ENCODE data around the gene ARL2. TPM values are rescaled to one million over a fixed set of nuclear protein-coding genes. Genes with fewer than 3 reads are reported as not detected.

ARL2 gene
- total and polyA plus RNA-seq, 5 donors, result 117 to 179 (median 140) TPM

DNA sequence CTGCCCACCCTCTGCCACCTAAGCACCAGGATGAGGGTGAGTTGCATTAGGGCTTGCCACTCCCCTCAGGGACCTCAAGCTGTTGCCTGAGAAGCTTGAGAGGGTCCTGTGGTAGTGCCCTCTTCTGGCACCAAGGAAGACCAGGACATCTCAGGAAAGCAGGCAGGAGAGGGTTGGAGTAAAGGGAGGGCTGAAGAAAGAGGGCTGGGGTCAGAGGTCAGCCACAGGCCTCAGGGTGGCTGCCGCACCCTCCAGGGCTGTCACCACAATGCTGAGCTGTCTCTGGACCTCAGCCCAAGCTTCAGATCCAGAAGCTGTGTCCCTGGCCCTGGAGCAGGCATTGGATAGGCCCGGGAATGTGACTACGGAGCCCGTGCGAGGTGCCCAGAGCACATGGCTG is 31.1 kb downstream of the ARL2 start:
- DNase-seq (no peak), ATAC-seq (no peak)
- WGBS, result 88% methylated on average over 5 of the region's 5 CpGs
- Histone ChIP-seq H3K4me1 (ENCODE audit: control insufficient read depth, insufficient read depth, low read length) (no peaks in the 10 kb centered on the region), H3K27ac (ENCODE audit: low read length) (no peak overlapping the region), H3K4me3 (ENCODE audit: low read length) (no peak overlapping the region), H3K27me3 (ENCODE audit: control insufficient read depth, insufficient read depth) (no peaks in the 10 kb centered on the region), H3K9me3 (ENCODE audit: control insufficient read depth, low read length) (no peaks in the 10 kb centered on the region)
- intact Hi-C loops (cut with DNase I), result loop anchor here in 1 of 4 donors (5.0 kb wide), 1 partner anchor 37 kb away; the partner anchor contains the start of genes CDCA5 and ZFPL1

GRCh38 chr11:65045728-65046127 is 31.8 kb downstream of the ARL2 start:
- H3K4me1 ChIP-seq (ENCODE audit: control insufficient read depth, insufficient read depth, low read length), result no peaks in the 10 kb centered on the region
- intact Hi-C loops (cut with DNase I), result loop anchor here in 1 of 4 donors (5.0 kb wide), 1 partner anchor 37 kb away; the partner anchor contains the start of genes CDCA5 and ZFPL1
- H3K9me3 ChIP-seq (ENCODE audit: control insufficient read depth, low read length), result no peaks in the 10 kb centered on the region
- DNase-seq (peak in 1 of 3 donors; percentile 39), ATAC-seq (no peak)
- WGBS, result 91% methylated on average over 7 of the region's 7 CpGs
- no peaks in the 10 kb centered on the region for H3K27me3 ChIP-seq (ENCODE audit: control insufficient read depth, insufficient read depth)
- no peak overlapping the region for H3K4me3 ChIP-seq (ENCODE audit: low read length)
- no peak overlapping the region for H3K27ac ChIP-seq (ENCODE audit: low read length)

GRCh38 chr11:65047581-65048422 is 33.8 kb downstream of the ARL2 start:
- no peaks in the 10 kb centered on the region for H3K9me3 ChIP-seq (ENCODE audit: control insufficient read depth, low read length)
- DNase-seq (peak; percentile 46 to 84 (median 78)), ATAC-seq (peak; percentile 59 to 73)
- H3K4me1 ChIP-seq (ENCODE audit: control insufficient read depth, insufficient read depth, low read length), result no peaks in the 10 kb centered on the region
- no peaks in the 10 kb centered on the region for H3K27me3 ChIP-seq (ENCODE audit: control insufficient read depth, insufficient read depth)
- no peak overlapping the region for H3K27ac ChIP-seq (ENCODE audit: low read length)
- H3K4me3 ChIP-seq (ENCODE audit: low read length), result peak overlapping the region; percentile 66
- WGBS, result 10% methylated on average over 56 of the region's 56 CpGs
- intact Hi-C loops (cut with DNase I), result loop anchor here in 1 of 4 donors (5.0 kb wide), 1 partner anchor 34 kb away; the partner anchor contains the start of genes CDCA5 and ZFPL1

DNA sequence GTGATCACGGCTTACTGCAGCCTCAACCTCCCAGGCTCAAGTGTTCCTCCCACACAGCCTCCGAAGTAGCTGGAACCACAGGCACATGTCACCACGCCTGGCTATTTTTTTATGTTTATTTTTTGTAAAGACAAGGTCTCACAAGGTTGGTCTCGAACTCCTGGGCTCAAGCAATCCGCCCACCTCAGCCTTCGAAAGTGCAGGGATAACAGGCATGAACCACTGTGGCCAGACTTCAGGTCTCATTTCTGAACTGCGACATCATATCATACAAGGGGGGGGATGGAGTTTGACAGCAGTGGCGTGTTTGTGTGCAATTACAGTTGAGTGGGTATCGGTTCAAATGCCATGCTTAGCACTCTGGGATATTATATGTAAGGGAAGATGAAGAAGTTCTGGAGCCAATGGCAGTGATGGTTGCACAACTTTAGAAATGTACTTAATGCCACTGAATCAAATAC is 37.5 kb downstream of the ARL2 start:
- Histone ChIP-seq H3K27ac (ENCODE audit: low read length) (no peak overlapping the region), H3K9me3 (ENCODE audit: control insufficient read depth, low read length) (no peaks in the 10 kb centered on the region), H3K4me1 (ENCODE audit: control insufficient read depth, insufficient read depth, low read length) (no peaks in the 10 kb centered on the region), H3K4me3 (ENCODE audit: low read length) (no peak overlapping the region), H3K27me3 (ENCODE audit: control insufficient read depth, insufficient read depth) (no peaks in the 10 kb centered on the region)
- WGBS, result 71% methylated on average over 9 of the region's 9 CpGs
- intact Hi-C loops (cut with DNase I), result no loop called here
- DNase-seq (peak in 1 of 3 donors; percentile 4), ATAC-seq (no peak)

DNA sequence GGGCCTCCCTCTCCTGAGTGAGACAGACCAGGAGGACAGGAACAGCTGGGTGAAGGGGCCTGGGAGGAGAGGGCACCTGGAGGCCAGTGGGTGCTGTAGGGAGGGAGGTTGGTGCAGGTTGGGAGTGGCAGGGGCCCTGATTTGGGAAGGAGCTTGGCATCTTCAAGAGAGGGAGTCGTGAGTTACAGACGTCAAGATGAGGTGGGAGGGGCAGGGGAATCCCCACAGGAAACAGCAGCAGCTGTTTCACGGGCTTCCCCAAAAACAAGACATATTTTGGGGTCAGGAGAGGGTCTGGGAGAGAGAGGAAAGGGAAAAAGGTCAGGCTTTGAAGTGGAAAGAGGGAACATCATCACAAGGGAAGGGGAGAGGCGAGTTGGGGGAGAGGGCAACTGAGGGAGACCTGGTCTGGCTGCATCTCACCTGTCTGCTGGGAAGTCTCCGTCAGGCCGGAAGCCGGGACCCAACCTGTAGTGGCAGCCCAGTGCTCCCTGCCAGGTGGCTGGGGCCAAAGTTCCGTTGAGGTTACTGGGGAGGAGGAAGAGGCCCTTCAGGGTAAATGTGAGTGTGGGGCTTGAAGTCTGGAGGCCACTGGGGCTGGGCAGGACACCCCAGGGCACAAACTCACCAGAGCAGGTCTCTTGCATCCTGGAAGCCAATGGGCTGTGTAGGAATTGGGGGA is 40.0 kb downstream of the ARL2 start:
- WGBS, result 48% methylated on average over 8 of the region's 8 CpGs
- no peaks in the 10 kb centered on the region for H3K9me3 ChIP-seq (ENCODE audit: control insufficient read depth, low read length)
- H3K27me3 ChIP-seq (ENCODE audit: control insufficient read depth, insufficient read depth), result no peaks in the 10 kb centered on the region
- intact Hi-C loops (cut with DNase I), result no loop called here
- H3K4me3 ChIP-seq (ENCODE audit: low read length), result no peak overlapping the region
- DNase-seq (no peak), ATAC-seq (no peak)
- no peaks in the 10 kb centered on the region for H3K4me1 ChIP-seq (ENCODE audit: control insufficient read depth, insufficient read depth, low read length)
- no peak overlapping the region for H3K27ac ChIP-seq (ENCODE audit: low read length)

DNA sequence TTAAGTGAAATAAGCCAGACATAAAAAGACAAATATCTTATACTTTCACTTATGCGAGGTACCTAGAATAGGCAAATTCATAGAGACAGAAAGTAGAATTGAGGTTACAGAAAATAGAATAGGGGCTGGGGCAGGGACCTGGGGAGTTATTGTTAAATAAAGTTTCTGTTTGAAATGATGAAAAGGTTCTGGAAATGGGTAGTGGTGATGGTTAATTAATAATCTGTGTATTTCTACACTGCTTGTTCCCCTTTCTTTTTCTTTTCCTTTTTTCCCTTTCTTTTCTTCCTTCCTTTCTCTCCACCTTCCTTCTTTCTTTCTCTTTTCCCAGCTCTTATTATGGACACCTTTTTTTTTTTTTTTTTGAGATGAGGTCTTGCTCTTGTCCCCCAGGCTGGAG is 41.6 kb downstream of the ARL2 start:
- 89% methylated on average over 1 of the region's 1 CpG for WGBS
- Histone ChIP-seq H3K27ac (ENCODE audit: low read length) (no peak overlapping the region), H3K4me1 (ENCODE audit: control insufficient read depth, insufficient read depth, low read length) (no peaks in the 10 kb centered on the region), H3K4me3 (ENCODE audit: low read length) (no peak overlapping the region), H3K9me3 (ENCODE audit: control insufficient read depth, low read length) (no peaks in the 10 kb centered on the region), H3K27me3 (ENCODE audit: control insufficient read depth, insufficient read depth) (no peaks in the 10 kb centered on the region)
- no peak for ATAC-seq
- intact Hi-C loops (cut with DNase I), result no loop called here
- no peak for DNase-seq

DNA sequence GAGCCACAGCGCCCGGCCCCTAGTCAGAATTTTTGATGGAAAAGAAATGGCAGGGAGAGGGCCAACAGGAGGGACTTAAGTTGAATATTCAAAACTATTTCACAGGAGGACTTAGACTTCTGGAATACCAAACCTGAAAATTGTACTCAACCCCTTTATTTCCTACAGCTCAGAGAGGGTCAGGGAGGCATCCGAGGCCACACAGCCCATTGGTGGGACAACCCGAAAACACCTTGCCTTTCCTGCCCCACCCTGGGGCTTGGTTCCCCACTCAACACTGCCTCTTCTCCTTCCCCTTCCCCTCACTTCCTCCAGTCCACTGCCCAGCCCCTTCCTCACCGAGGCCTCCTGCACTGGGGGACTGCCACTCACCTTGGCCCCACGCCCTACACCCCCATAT is 43.0 kb downstream of the ARL2 start:
- intact Hi-C loops (cut with DNase I), result no loop called here
- Histone ChIP-seq H3K4me1 (ENCODE audit: control insufficient read depth, insufficient read depth, low read length) (no peaks in the 10 kb centered on the region), H3K9me3 (ENCODE audit: control insufficient read depth, low read length) (no peaks in the 10 kb centered on the region), H3K4me3 (ENCODE audit: low read length) (no peak overlapping the region), H3K27me3 (ENCODE audit: control insufficient read depth, insufficient read depth) (no peaks in the 10 kb centered on the region), H3K27ac (ENCODE audit: low read length) (no peak overlapping the region)
- no peak for ATAC-seq
- 91% methylated on average over 6 of the region's 6 CpGs for WGBS
- DNase-seq, result no peak

DNA sequence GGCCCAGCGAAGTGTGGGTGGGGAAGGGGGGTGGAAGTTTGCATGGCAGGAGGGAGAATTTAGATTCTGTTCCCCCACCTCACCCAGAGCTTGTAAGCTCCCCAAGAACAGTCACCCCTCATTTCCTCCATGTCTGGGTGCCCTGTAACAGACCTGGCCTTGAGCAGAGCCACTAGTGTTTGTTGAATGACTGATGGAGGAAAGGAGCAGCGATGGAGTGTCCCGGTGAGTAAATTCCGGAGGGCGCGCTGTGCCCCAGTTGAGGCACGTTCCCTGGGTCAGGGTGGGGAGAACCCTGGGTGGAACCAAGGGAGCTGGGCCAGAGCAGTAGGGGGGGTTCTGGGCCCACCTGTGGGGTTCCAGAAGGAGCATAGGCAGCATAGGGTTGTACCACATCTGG is 43.6 kb downstream of the ARL2 start:
- H3K4me3 ChIP-seq (ENCODE audit: low read length), result no peak overlapping the region

GRCh38 chr11:65058012-65058411 is 44.1 kb downstream of the ARL2 start:
- intact Hi-C loops (cut with DNase I), result no loop called here
- DNase-seq (peak in 1 of 3 donors; percentile 50), ATAC-seq (peak in 1 of 2 donors; percentile 15)
- 70% methylated on average over 13 of the region's 13 CpGs for WGBS
- Histone ChIP-seq H3K27me3 (ENCODE audit: control insufficient read depth, insufficient read depth) (no peaks in the 10 kb centered on the region), H3K9me3 (ENCODE audit: control insufficient read depth, low read length) (no peaks in the 10 kb centered on the region), H3K27ac (ENCODE audit: low read length) (no peak overlapping the region), H3K4me1 (ENCODE audit: control insufficient read depth, insufficient read depth, low read length) (no peaks in the 10 kb centered on the region), H3K4me3 (ENCODE audit: low read length) (no peak overlapping the region)

More for the DNA sequence above, 43.6 kb downstream of the ARL2 start:
- Histone ChIP-seq H3K27me3 (ENCODE audit: control insufficient read depth, insufficient read depth) (no peaks in the 10 kb centered on the region), H3K9me3 (ENCODE audit: control insufficient read depth, low read length) (no peaks in the 10 kb centered on the region), H3K27ac (ENCODE audit: low read length) (no peak overlapping the region), H3K4me1 (ENCODE audit: control insufficient read depth, insufficient read depth, low read length) (no peaks in the 10 kb centered on the region)
- ATAC-seq, result peak in 1 of 2 donors; percentile 14
- no peak for DNase-seq
- WGBS, result 93% methylated on average over 7 of the region's 7 CpGs
- intact Hi-C loops (cut with DNase I), result no loop called here

DNA sequence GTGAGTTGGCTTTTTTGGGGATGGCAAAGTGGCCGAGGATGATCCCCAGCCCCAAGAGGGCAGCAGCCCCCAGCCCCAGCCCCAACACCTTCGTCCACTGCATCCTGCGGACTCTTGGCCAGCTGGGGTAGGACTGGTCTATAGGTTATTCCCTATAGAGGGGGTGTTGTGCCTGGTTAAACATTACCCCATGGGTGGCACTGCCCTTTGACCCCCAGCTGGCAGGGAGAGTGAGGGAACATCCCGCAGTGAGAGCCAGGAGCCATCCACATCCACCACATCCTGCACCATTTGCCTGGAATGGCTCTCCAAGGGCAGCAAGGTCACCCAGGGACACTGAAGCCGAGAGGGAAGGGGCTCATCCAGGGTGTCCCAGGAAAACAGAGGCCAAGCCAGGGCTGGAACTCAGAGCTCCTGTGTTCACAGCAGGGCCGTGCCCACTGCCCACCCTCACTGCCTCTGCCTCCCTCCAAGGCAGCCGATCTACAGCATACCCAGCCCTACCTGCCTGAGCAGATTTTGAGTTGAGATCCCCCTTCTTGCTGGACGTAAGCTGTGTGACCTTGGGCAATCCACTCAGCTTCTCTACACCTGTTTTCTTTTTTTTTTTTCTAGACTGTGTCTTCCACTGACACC is 44.6 kb downstream of the ARL2 start, which contains the start of gene NAALADL1:
NAALADL1 (minus strand) TSS at position 135 of the 636 bp plus-strand sequence; CDS start at position 103, 32 bp downstream.
- peak in 1 of 3 donors; percentile 16 for DNase-seq
- no peak within 1 kb of the TSS for H3K4me3 ChIP-seq (ENCODE audit: low read length)
- no peaks in the 10 kb centered on the region for H3K27me3 ChIP-seq (ENCODE audit: control insufficient read depth, insufficient read depth)

More for the DNA sequence above, 44.6 kb downstream of the ARL2 start, which contains the start of gene NAALADL1:
- Histone ChIP-seq H3K9me3 (ENCODE audit: control insufficient read depth, low read length) (no peaks in the 10 kb centered on the region), H3K4me1 (ENCODE audit: control insufficient read depth, insufficient read depth, low read length) (no peaks in the 10 kb centered on the region), H3K27ac (ENCODE audit: low read length) (no peak within 1 kb of the TSS)
- WGBS, result 77% methylated on average over 8 of the region's 8 CpGs
- ATAC-seq, result no peak
- intact Hi-C loops (cut with DNase I), result no loop called here

All from right cardiac atrium (tissue), 5 donors.